K562 (cell line): ENCODE data around the gene BCL7B. TPM values are rescaled to one million over a fixed set of nuclear protein-coding genes. Genes with fewer than 3 reads are reported as not detected.

Experiments
- ATAC-seq: fragments of 200-7000 bp; cut with Tn5 transposase; 3 replicates; pipeline ENCODE4 v1.9.1; 2020; ENCODE audit warnings: moderate library complexity
- BruUV-seq: library from RNA; stranded (reverse); fragments of 400-500 nt; replicated peaks from 2 replicates; lab custom pipeline; 2021; lab: Mats Ljungman, UMichigan
- CTCF ChIA-PET: fragments of 300-600 bp; formaldehyde crosslinking; extraction: SDS; loops from one replicate; lab custom pipeline; 2021; ENCODE audit warnings: low intra/inter-chr PET ratio; lab: Yijun Ruan, JAX
- POLR2A ChIA-PET: fragments of 300-600, 350-650 bp; sonication (Branson Sonifier 250); formaldehyde crosslinking; extraction: SDS; loops from one replicate; lab custom pipeline; 2021; ENCODE audit warnings: antibody characterized with exemption, inconsistent platforms; lab: Yijun Ruan, JAX
- DNase-seq, 4 experiments: peaks; one replicate each; pipeline versions ENCODE4 v3.0.0 to v3.0.0-alpha.2; 2011 to 2018; ENCODE audit warnings: low spot score in 3 of 4, mixed read lengths in 3 of 4; ENCODE audit errors: extremely low read depth in 1 of 4
- FAIRE-seq: peaks from 2 replicates; lab custom pipeline; 2011; peaks lifted over from hg19 to GRCh38; lab: Jason Lieb, UNC
- H2AFZ ChIP-seq: 2 replicates; pipeline ENCODE4 v1.6.0; 2011; ENCODE audit warnings: low read depth, low read length, control low read depth, inconsistent platforms
- H3K27ac ChIP-seq: fragments of 200-600 bp; 3 replicates; pipeline ENCODE4 v1.8.0; 2011; ENCODE audit warnings: low read depth, mild to moderate bottlenecking, control low read depth, inconsistent platforms, low read length, moderate library complexity, mixed read lengths; ENCODE audit errors: extremely low read depth
- H3K27me3 ChIP-seq, 2 experiments: fragments of 300-600 bp in 1 of 2; 2 replicates in 1 of 2; 3 replicates in 1 of 2; pipeline versions ENCODE4 v1.6.0 to v1.8.0; 2011; ENCODE audit warnings: inconsistent platforms in 2 of 2, low read length in 2 of 2, mild to moderate bottlenecking in 1 of 2, mixed read lengths in 1 of 2, moderate library complexity in 1 of 2; ENCODE audit not compliant: control insufficient read depth in 2 of 2, insufficient read depth in 2 of 2
- H3K36me3 ChIP-seq: fragments of 300-600 bp; 3 replicates; pipeline ENCODE4 v1.8.0; 2011; ENCODE audit warnings: mild to moderate bottlenecking, low read length, inconsistent platforms; ENCODE audit not compliant: control insufficient read depth, insufficient read depth
- H3K4me1 ChIP-seq, 2 experiments: fragments of 200-600 bp in 1 of 2; replicated peaks in 1 of 2; 2 replicates in 1 of 2; 3 replicates in 1 of 2; pipeline versions ENCODE4 v1.5.1 to v1.8.0; 2011; ENCODE audit warnings: inconsistent platforms in 2 of 2, low read length in 2 of 2, mild to moderate bottlenecking in 1 of 2, mixed read lengths in 1 of 2, moderate library complexity in 1 of 2; ENCODE audit not compliant: control insufficient read depth in 2 of 2, insufficient read depth in 2 of 2
- H3K4me2 ChIP-seq: 2 replicates; pipeline ENCODE4 v1.6.1; 2011; ENCODE audit warnings: low read length, control low read depth, inconsistent platforms, mixed read lengths; ENCODE audit not compliant: insufficient read depth
- H3K4me3 ChIP-seq: fragments of 200-600 bp; sonication (generic), shearing (Covaris generic); 2 replicates; pipeline ENCODE4 v1.5.1; 2016; ENCODE audit warnings: control low read depth, inconsistent platforms
- H3K79me2 ChIP-seq: fragments of 200-600 bp; 3 replicates; pipeline ENCODE4 v1.8.0; 2011; ENCODE audit warnings: low read length, inconsistent platforms; ENCODE audit not compliant: control insufficient read depth, insufficient read depth
- H3K9ac ChIP-seq, 2 experiments: 2 replicates each; pipeline versions ENCODE4 v1.6.0 to v1.6.1; 2011; ENCODE audit warnings: low read depth in 2 of 2, low read length in 2 of 2, control low read depth in 1 of 2, inconsistent platforms in 1 of 2, mild to moderate bottlenecking in 1 of 2, mixed read lengths in 1 of 2; ENCODE audit not compliant: insufficient read depth in 1 of 2
- H3K9me1 ChIP-seq: one replicate; pipeline ENCODE4 v1.6.0; 2011; ENCODE audit warnings: inconsistent platforms, mild to moderate bottlenecking, low read length, moderate library complexity; ENCODE audit not compliant: control insufficient read depth, insufficient read depth
- H3K9me3 ChIP-seq: replicated peaks from 2 replicates; pipeline ENCODE4 v1.5.1; 2011; ENCODE audit warnings: low read depth, low read length, inconsistent platforms; ENCODE audit not compliant: control insufficient read depth, insufficient read depth
- H4K20me1 ChIP-seq: replicated peaks from 2 replicates; pipeline ENCODE4 v1.6.1; 2011; ENCODE audit warnings: low read length, inconsistent platforms, mixed read lengths; ENCODE audit not compliant: control insufficient read depth, insufficient read depth
- CBFA2T2 ChIP-seq: fragments of 450-650 bp; conservative IDR thresholded peaks from 2 replicates; pipeline ENCODE4 v1.6.1; 2017; ENCODE audit warnings: mild to moderate bottlenecking
- CBFA2T3 ChIP-seq: fragments of 450-650 bp; IDR thresholded peaks from 2 replicates; pipeline ENCODE4 v1.6.1; 2017
- CREB3 ChIP-seq: fragments of 450-650 bp; conservative IDR thresholded peaks from 2 replicates; pipeline ENCODE4 v1.6.1; 2016; ENCODE audit warnings: missing genetic modification characterization, low read depth, mild to moderate bottlenecking, missing compliant biosample characterization, moderate library complexity
- DPF2 ChIP-seq: fragments of 450-650 bp; IDR thresholded peaks from 2 replicates; pipeline ENCODE4 v1.6.1; 2016
- ERF ChIP-seq: fragments of 450-650 bp; formaldehyde crosslinking; IDR thresholded peaks from 2 replicates; pipeline ENCODE4 v1.4.0; 2020; ENCODE audit warnings: mild to moderate bottlenecking, mixed read lengths
- ETV5 ChIP-seq: sonication (generic); formaldehyde crosslinking; IDR thresholded peaks from 2 replicates; pipeline ENCODE4 v1.4.0; 2020; ENCODE audit warnings: low read depth, mild to moderate bottlenecking, missing genetic modification reagents
- GATAD2B ChIP-seq: fragments of 450-650 bp; IDR thresholded peaks from 2 replicates; pipeline ENCODE4 v1.6.1; 2017; ENCODE audit warnings: mild to moderate bottlenecking, borderline replicate concordance
- IFI16 ChIP-seq: fragments of 250-450 bp; sonication (Bioruptor Pico); IDR thresholded peaks from 2 replicates; pipeline ENCODE4 v2.1.2; 2022; ENCODE audit warnings: mild to moderate bottlenecking, inconsistent platforms
- IRF9 ChIP-seq: fragments of 450-650 bp; IDR thresholded peaks from 2 replicates; pipeline ENCODE4 v1.6.1; 2016; ENCODE audit warnings: missing biosample characterization, missing genetic modification characterization
- NFIC ChIP-seq: fragments of 450-650 bp; IDR thresholded peaks from 2 replicates; pipeline ENCODE4 v1.6.1; 2017; ENCODE audit warnings: mild to moderate bottlenecking, inconsistent platforms
- RNF219 ChIP-seq: fragments of 250-450 bp; sonication (Bioruptor Pico); IDR thresholded peaks from 2 replicates; pipeline ENCODE4 v1.5.0; 2022; ENCODE audit warnings: mild to moderate bottlenecking
- STAT5A ChIP-seq: IDR thresholded peaks from 2 replicates; pipeline ENCODE4 v1.6.1; 2012; ENCODE audit warnings: low read length, inconsistent platforms, borderline replicate concordance
- ZFP30 ChIP-seq: fragments of 250-450 bp; sonication (Bioruptor Pico); IDR thresholded peaks from 2 replicates; pipeline ENCODE4 v1.8.0; 2022; ENCODE audit warnings: moderate library complexity, mild to moderate bottlenecking, inconsistent platforms, borderline replicate concordance
- WGBS: fragments of 100-300 bp; shearing (Covaris generic); methylation state at CpG from one replicate; pipeline ENCODE4 v1.1.6; 2016; ENCODE audit warnings: low coverage, mixed read lengths; ENCODE audit not compliant: insufficient coverage; ENCODE audit errors: missing lambda C conversion rate; 5-methylcytosine and 5-hydroxymethylcytosine counted together
- in situ Hi-C: fragments of 300-500 bp; cut with MboI; formaldehyde crosslinking; loops from 4 replicates; pipeline ENCODE4 v1.15.0; 2018; ENCODE audit warnings: inconsistent platforms, mixed read lengths
- intact Hi-C: fragments of 100-400 bp; cut with micrococcal nuclease; formaldehyde crosslinking; loops from 2 replicates; pipeline ENCODE4 v1.14.2; 2022
- polyA plus RNA-seq, 8 experiments: library from polyadenylated mRNA; depleted of rRNA in 4 of 8; stranded (reverse) in 5 of 8; unstranded in 3 of 8; fragments of >200 nt; fragmentation: Nextera tagmentation in 2 of 8; fragmentation: Illumina TruSeq in 1 of 8; extraction: Ambion mirVana in 2 of 8; extraction: Trizol in 1 of 8; gene quantifications; 2 replicates each; pipeline versions ENCODE4 v1.2.1 to v1.2.3, GENCODE V29; 2011 to 2014; ENCODE audit warnings: inconsistent platforms in 1 of 8, missing spikeins in 1 of 8
- total RNA-seq, 7 experiments: library from RNA; depleted of rRNA in 6 of 7; stranded (reverse); fragments of >200 nt in 6 of 7; fragmentation: Illumina TruSeq in 2 of 7; extraction: Trizol in 2 of 7; gene quantifications; 2 replicates each; pipeline versions ENCODE4 v1.2.1 to v1.2.3, GENCODE V29; 2011 to 2021; ENCODE audit warnings: low replicate concordance in 1 of 7
- TF ChIP-seq, protein P1 (sequence below): sonication (generic); formaldehyde crosslinking; IDR thresholded peaks from 2 replicates; pipeline ENCODE4 v1.9.0; 2022; ENCODE audit warnings: mild to moderate bottlenecking, missing genetic modification reagents
- TF ChIP-seq, protein P2 (sequence below): fragments of 200-800 bp; sonication (Bioruptor generic); IDR thresholded peaks from 2 replicates; pipeline ENCODE4 v1.6.1; 2017; ENCODE audit warnings: missing genetic modification characterization, missing compliant biosample characterization

Gene BCL7B
- total and polyA plus RNA-seq, 9 of the 15 experiments (the other 6 are each of a cell fraction or from before 2014, with no cell fraction given), result 10.0 to 73.2 (median 32.9) TPM

GRCh38 chr7:73532224-73532623, 25.3 kb downstream of the BCL7B start (continued):
- TF ChIP-seq GATAD2B, result no peak
- no peak for TF ChIP-seq ZFP30 (CRISPR knock-in tag)
- TF ChIP-seq NFIC, result no peak
- no peak for TF ChIP-seq CREB3
- TF ChIP-seq ETV5 (CRISPR knock-in tag), result no peak

DNA sequence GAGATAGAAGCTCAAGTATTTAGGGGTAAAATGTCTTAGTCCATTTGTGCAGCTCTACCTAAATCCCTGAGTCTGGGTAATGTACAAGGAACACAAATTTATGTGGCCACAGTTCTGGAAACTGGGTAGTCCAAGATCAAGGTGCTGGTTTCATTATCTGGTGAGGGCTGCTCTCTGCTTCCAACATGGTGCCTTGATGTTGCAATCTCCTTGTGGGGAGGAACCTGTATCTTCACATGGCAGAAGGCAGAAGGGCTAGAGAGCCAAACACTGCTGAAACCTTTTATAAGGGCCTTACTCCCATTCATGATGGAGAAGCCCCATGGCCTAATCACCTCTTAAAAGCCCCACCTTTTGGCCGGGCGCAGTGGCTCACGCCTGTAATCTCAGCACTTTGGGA, 26.7 kb downstream of the BCL7B start:
- no peaks in the 10 kb centered on the region for H3K9me3 ChIP-seq
- POLR2A ChIA-PET, result interaction anchor here (0.7 to 4.0 kb wide), 5 partner anchors 9 to 24 kb away, joined by 3 to 19 read pairs (median 4); partner anchors contain the start of gene BAZ1B
- H3K27me3 ChIP-seq, result no peaks in the 10 kb centered on the region
- H4K20me1 ChIP-seq, result no peaks in the 10 kb centered on the region
- peak overlapping the region; percentile 35; the same call in 1 of the 3 replicates for H3K27ac ChIP-seq
- DNase-seq, result peak in 3 of 4 experiments; percentile 6 to 65 (median 35)
- WGBS, result 24% methylated on average over 3 of the region's 3 CpGs
- peak; percentile 68 for ATAC-seq
- BruUV-seq, result no TSS peak
- H3K9ac ChIP-seq, result peak overlapping the region in 1 of 2 experiments; percentile 14; a peak in 1 of 4 replicates
- no peak overlapping the region for H3K4me3 ChIP-seq
- intact Hi-C loops (no loop called here), in situ Hi-C loops (no loop called here)
- peaks cover 7% of the 10 kb centered on the region; the same call in 1 of the 3 replicates for H3K36me3 ChIP-seq
- H3K4me1 ChIP-seq, result peaks cover 7 to 20% of the 10 kb centered on the region in 2 experiments
- no peaks in the 10 kb centered on the region for H3K9me1 ChIP-seq
- CTCF ChIA-PET, result no interaction called here
- H3K79me2 ChIP-seq, result no peaks in the 10 kb centered on the region
- FAIRE-seq, result peak; percentile 46
- peak overlapping the region; percentile 1; the same call in 1 of the 2 replicates for H3K4me2 ChIP-seq
- peak overlapping the region; percentile 85 for H2AFZ ChIP-seq
- TF ChIP-seq, protein P1, sequence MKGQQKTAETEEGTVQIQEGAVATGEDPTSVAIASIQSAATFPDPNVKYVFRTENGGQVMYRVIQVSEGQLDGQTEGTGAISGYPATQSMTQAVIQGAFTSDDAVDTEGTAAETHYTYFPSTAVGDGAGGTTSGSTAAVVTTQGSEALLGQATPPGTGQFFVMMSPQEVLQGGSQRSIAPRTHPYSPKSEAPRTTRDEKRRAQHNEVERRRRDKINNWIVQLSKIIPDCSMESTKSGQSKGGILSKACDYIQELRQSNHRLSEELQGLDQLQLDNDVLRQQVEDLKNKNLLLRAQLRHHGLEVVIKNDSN, result no peak
- peak; percentile 60 for TF ChIP-seq CBFA2T2
- TF ChIP-seq STAT5A, result peak; percentile 25; the same call in 1 of the 2 replicates
- no peak for TF ChIP-seq IFI16 (CRISPR knock-in tag)
- TF ChIP-seq ERF (CRISPR knock-in tag), result no peak
- 0 out of 2 replicates have a peak, but pooled peaks have one; percentile 39 for TF ChIP-seq IRF9
- TF ChIP-seq, protein P2, sequence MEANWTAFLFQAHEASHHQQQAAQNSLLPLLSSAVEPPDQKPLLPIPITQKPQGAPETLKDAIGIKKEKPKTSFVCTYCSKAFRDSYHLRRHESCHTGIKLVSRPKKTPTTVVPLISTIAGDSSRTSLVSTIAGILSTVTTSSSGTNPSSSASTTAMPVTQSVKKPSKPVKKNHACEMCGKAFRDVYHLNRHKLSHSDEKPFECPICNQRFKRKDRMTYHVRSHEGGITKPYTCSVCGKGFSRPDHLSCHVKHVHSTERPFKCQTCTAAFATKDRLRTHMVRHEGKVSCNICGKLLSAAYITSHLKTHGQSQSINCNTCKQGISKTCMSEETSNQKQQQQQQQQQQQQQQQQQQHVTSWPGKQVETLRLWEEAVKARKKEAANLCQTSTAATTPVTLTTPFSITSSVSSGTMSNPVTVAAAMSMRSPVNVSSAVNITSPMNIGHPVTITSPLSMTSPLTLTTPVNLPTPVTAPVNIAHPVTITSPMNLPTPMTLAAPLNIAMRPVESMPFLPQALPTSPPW, result peak; percentile 12; the same call in 1 of the 2 replicates
- peak; percentile 47; the same call in 1 of the 2 replicates for TF ChIP-seq DPF2
- TF ChIP-seq CBFA2T3, result peak; percentile 80
- TF ChIP-seq RNF219, result no peak
